Fibroblast of mammary gland (primary cell): ENCODE results near the gene PACRG.

ENCODE experiments used
- DNase-seq: peaks from one replicate; pipeline ENCODE4 v3.0.0-alpha.2; 2010; ENCODE audit warnings: low read depth
- H3K4me3 ChIP-seq: 2 replicates; pipeline ENCODE4 v1.5.1; 2011; ENCODE audit warnings: low read depth, mild to moderate bottlenecking, low read length, moderate library complexity; ENCODE audit not compliant: control insufficient read depth
- CTCF ChIP-seq: conservative IDR thresholded peaks from 2 replicates; pipeline ENCODE4 v1.5.1; 2011; ENCODE audit warnings: low read depth, low read length, inconsistent platforms; ENCODE audit not compliant: control insufficient read depth, insufficient read depth

The PACRG gene

GRCh38 chr6:163259689-163260088 is 531.9 kb downstream of the PACRG start:
- DNase-seq, result no peak
- TF ChIP-seq CTCF, result no peak
- no peak overlapping the region for H3K4me3 ChIP-seq

- TF ChIP-seq CTCF, result no peak
- H3K4me3 ChIP-seq, result no peak overlapping the region
- peak; percentile 15 for DNase-seq
Observed at GRCh38 chr6:163260111-163260895, 532.5 kb downstream of the PACRG start.

GRCh38 chr6:163260911-163261310 is 533.1 kb downstream of the PACRG start:
- no peak for TF ChIP-seq CTCF
- DNase-seq, result no peak
- no peak overlapping the region for H3K4me3 ChIP-seq

- no peak for TF ChIP-seq CTCF
- DNase-seq, result no peak
- H3K4me3 ChIP-seq, result no peak overlapping the region
Observed at GRCh38 chr6:163261361-163261760, 533.6 kb downstream of the PACRG start.

GRCh38 chr6:163262080-163262479 is 534.3 kb downstream of the PACRG start:
- H3K4me3 ChIP-seq, result no peak overlapping the region
- DNase-seq, result no peak
- TF ChIP-seq CTCF, result no peak

- DNase-seq, result peak; percentile 47
- TF ChIP-seq CTCF, result no peak
- no peak overlapping the region for H3K4me3 ChIP-seq
Observed at GRCh38 chr6:163263196-163263595, 535.4 kb downstream of the PACRG start.
